ENCODE results near the gene TRAF2.

GRCh38 chr9:136901516-136902258, 15.4 kb downstream of the TRAF2 start:
- TF ChIP-seq CTCF (IDR thresholded peaks at IDR 0.05; ENCODE audit: insufficient read depth, low read length) (no peak), GABPA (IDR thresholded peaks at IDR 0.05; ENCODE audit: low read depth) (no peak), SPI1 (IDR thresholded peaks at IDR 0.05; ENCODE audit: borderline replicate concordance, low read depth) (no peak), POLR2AphosphoS5 (IDR thresholded peaks at IDR 0.05; ENCODE audit: low read depth) (no peak), REST (IDR thresholded peaks at IDR 0.05; ENCODE audit: insufficient replicate concordance, low read depth) (no peak)
